ENCODE measurements around the gene CRADD.
"Not testable (repeated sequence)": the region's sequence is repeated elsewhere in the genome, so short reads cannot be mapped to it uniquely, and the experiment has no call there.

Gene CRADD

GRCh38 chr12:93677195-93678064, at the start of gene CRADD:
Gene CRADD (plus strand): TSS chr12:93677375.
- H3K4me3 ChIP-seq (replicated peaks; ENCODE audit: low read depth, low read length) = peak within 1 kb of the TSS; percentile 79
- DNase-seq (ENCODE audit: low read depth) = peak; percentile 99
- no peak for TF ChIP-seq CTCF (IDR thresholded peaks at IDR 0.05; ENCODE audit: low read length, missing control alignments)

GRCh38 chr12:93632383-93632782, 44.8 kb upstream of the CRADD start:
- no peak for DNase-seq (ENCODE audit: low read depth)
- no peak overlapping the region for H3K4me3 ChIP-seq (replicated peaks; ENCODE audit: low read depth, low read length)
- TF ChIP-seq CTCF (IDR thresholded peaks at IDR 0.05; ENCODE audit: low read length, missing control alignments) = no peak

GRCh38 chr12:93634416-93634815, 42.8 kb upstream of the CRADD start:
- H3K4me3 ChIP-seq (replicated peaks; ENCODE audit: low read depth, low read length) = no peak overlapping the region
- peak; percentile 24 for DNase-seq (ENCODE audit: low read depth)
- no peak for TF ChIP-seq CTCF (IDR thresholded peaks at IDR 0.05; ENCODE audit: low read length, missing control alignments)

- H3K4me3 ChIP-seq (replicated peaks; ENCODE audit: low read depth, low read length) = no peak overlapping the region
- TF ChIP-seq CTCF (IDR thresholded peaks at IDR 0.05; ENCODE audit: low read length, missing control alignments) = no peak
- DNase-seq (ENCODE audit: low read depth) = no peak
Observed at GRCh38 chr12:93636708-93637107, 40.5 kb upstream of the CRADD start.

GRCh38 chr12:93638095-93638494, 39.1 kb upstream of the CRADD start:
- peak; percentile 14 for DNase-seq (ENCODE audit: low read depth)
- H3K4me3 ChIP-seq (replicated peaks; ENCODE audit: low read depth, low read length) = no peak overlapping the region
- TF ChIP-seq CTCF (IDR thresholded peaks at IDR 0.05; ENCODE audit: low read length, missing control alignments) = no peak

- TF ChIP-seq CTCF (IDR thresholded peaks at IDR 0.05; ENCODE audit: low read length, missing control alignments) = no peak
- no peak overlapping the region for H3K4me3 ChIP-seq (replicated peaks; ENCODE audit: low read depth, low read length)
- DNase-seq (ENCODE audit: low read depth) = no peak
Observed at GRCh38 chr12:93638954-93639353, 38.2 kb upstream of the CRADD start.

GRCh38 chr12:93639406-93639805, 37.8 kb upstream of the CRADD start:
- no peak overlapping the region for H3K4me3 ChIP-seq (replicated peaks; ENCODE audit: low read depth, low read length)
- DNase-seq (ENCODE audit: low read depth) = no peak
- TF ChIP-seq CTCF (IDR thresholded peaks at IDR 0.05; ENCODE audit: low read length, missing control alignments) = no peak

GRCh38 chr12:93641380-93641779, 35.8 kb upstream of the CRADD start:
- H3K4me3 ChIP-seq (replicated peaks; ENCODE audit: low read depth, low read length); DNase-seq (ENCODE audit: low read depth): not testable (repeated sequence)
